AG09309 (cell line): ENCODE measurements around the gene TAS1R3.

Source experiments
- DNase-seq: peaks from one replicate; pipeline ENCODE4 v3.0.0-alpha.2; 2010; ENCODE audit warnings: low read depth
- H3K4me3 ChIP-seq: 2 replicates; pipeline ENCODE4 v1.5.1; 2011; ENCODE audit warnings: mild to moderate bottlenecking, low read depth, low read length, moderate library complexity; ENCODE audit not compliant: control insufficient read depth
- CTCF ChIP-seq: IDR thresholded peaks from 2 replicates; pipeline ENCODE4 v1.5.1; 2011; ENCODE audit warnings: mild to moderate bottlenecking, low read depth, low read length, inconsistent platforms; ENCODE audit not compliant: insufficient read depth, control insufficient read depth; ENCODE audit errors: missing control alignments

Gene TAS1R3

GRCh38 chr1:1376551-1377226 lies 45.6 kb downstream of the TAS1R3 start:
- H3K4me3 ChIP-seq = no peak overlapping the region
- TF ChIP-seq CTCF = no peak
- no peak for DNase-seq

DNA sequence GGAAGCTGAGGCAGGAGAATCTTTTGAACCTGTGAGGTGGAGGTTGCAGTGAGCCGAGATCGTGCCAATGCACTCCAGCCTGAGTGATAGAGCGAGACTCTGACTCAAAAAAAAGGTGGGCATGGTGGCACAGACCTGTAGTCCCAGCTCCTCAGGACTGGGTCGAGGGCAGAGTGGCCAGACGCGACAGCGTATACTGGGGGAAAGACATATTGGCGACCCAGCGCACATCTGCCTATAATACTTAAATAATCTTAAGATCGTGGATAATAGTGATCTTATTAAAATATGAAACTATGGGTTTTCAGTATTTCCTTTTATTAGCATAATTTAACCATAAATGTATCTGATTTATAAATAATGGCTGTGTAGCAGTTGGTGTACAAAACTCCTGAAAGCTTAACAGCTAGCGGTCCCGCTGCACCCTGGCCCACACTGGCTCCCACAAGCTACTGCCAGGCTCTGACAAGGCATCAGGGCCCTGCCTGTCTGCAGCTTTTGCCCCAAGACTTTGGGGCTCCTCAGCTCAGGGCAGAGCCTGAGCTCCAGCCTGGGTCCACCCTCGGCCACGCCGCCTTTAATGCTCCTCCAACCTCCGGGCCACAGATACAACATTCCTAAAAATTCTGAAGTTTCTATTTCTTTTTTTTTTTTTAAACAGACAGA lies 46.6 kb downstream of the TAS1R3 start:
- no peak overlapping the region for H3K4me3 ChIP-seq
- no peak for DNase-seq
- no peak for TF ChIP-seq CTCF

DNA sequence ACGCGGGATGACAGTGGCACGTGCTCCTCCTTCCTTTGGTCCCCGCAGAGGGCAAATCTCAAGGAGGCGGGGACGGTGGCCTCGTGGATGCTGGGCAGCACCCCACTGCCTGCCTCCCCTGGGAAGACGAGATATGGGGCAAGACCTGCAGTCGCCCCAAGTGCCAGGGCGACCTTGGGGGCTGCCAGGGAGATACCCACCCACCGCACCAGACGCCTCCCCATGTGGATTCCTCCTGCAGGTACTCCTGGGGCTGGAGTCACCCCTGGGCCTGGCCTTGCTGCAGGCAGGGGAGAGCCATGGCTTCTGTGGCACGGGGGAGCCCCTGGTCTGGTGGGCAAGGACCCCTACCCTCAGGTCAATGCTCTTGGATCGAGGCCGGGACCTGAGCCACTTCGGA lies 49.8 kb downstream of the TAS1R3 start:
- no peak overlapping the region for H3K4me3 ChIP-seq
- TF ChIP-seq CTCF = no peak
- DNase-seq = no peak

GRCh38 chr1:1381294-1381693 lies 50.2 kb downstream of the TAS1R3 start:
- TF ChIP-seq CTCF = no peak
- H3K4me3 ChIP-seq = no peak overlapping the region
- no peak for DNase-seq
